Coronary artery (tissue), 2 donors: ENCODE results near the gene NKX2-1.

Source experiments
- DNase-seq: peaks from one replicate; pipeline ENCODE4 v3.0.0-alpha.2; 2017; ENCODE audit warnings: low spot score
- H3K27ac ChIP-seq, 2 donors: fragments of 200-600 bp; sonication (generic); one replicate each; pipeline ENCODE4 v1.5.1; 2016 to 2019
- H3K4me3 ChIP-seq: fragments of 200-600 bp; sonication (generic); 2 replicates; pipeline ENCODE4 v1.5.1; 2016; ENCODE audit warnings: mild to moderate bottlenecking, moderate library complexity
- CTCF ChIP-seq: fragments of 200-600 bp; sonication (generic); IDR thresholded peaks from one replicate; pipeline ENCODE4 v1.5.1; 2019; ENCODE audit warnings: antibody characterized with exemption

NKX2-1 gene

GRCh38 chr14:36502558-36503508 lies 17.2 kb downstream of the NKX2-1 start:
- no peak for DNase-seq
- Histone ChIP-seq H3K27ac (no peak overlapping the region), H3K4me3 (no peak overlapping the region)
- no peak for TF ChIP-seq CTCF

GRCh38 chr14:36498938-36499337 lies 21.1 kb downstream of the NKX2-1 start:
- no peak overlapping the region for H3K27ac ChIP-seq
- H3K4me3 ChIP-seq: no peak overlapping the region
- no peak for DNase-seq
- TF ChIP-seq CTCF: no peak

- no peak overlapping the region for H3K4me3 ChIP-seq
- no peak for TF ChIP-seq CTCF
- H3K27ac ChIP-seq: no peak overlapping the region
- no peak for DNase-seq
Measured at GRCh38 chr14:36496346-36496745, 23.7 kb downstream of the NKX2-1 start.

GRCh38 chr14:36495666-36496065 lies 24.4 kb downstream of the NKX2-1 start:
- Histone ChIP-seq H3K4me3 (no peak overlapping the region), H3K27ac (no peak overlapping the region)
- no peak for DNase-seq
- no peak for TF ChIP-seq CTCF

GRCh38 chr14:36493761-36494160 lies 26.3 kb downstream of the NKX2-1 start:
- no peak for DNase-seq
- no peak for TF ChIP-seq CTCF
- H3K4me3 ChIP-seq: no peak overlapping the region
- no peak overlapping the region for H3K27ac ChIP-seq

GRCh38 chr14:36485773-36486172 lies 34.3 kb downstream of the NKX2-1 start:
- Histone ChIP-seq H3K27ac (no peak overlapping the region), H3K4me3 (no peak overlapping the region)
- no peak for DNase-seq
- no peak for TF ChIP-seq CTCF

GRCh38 chr14:36479344-36479743 lies 40.7 kb downstream of the NKX2-1 start:
- H3K27ac ChIP-seq: no peak overlapping the region
- TF ChIP-seq CTCF: no peak
- DNase-seq: no peak
- H3K4me3 ChIP-seq: no peak overlapping the region
